ENCODE measurements around the gene CCDC172. TPM values are rescaled to one million over a fixed set of nuclear protein-coding genes. Genes with fewer than 3 reads are reported as not detected.

Gene CCDC172
- total and polyA plus RNA-seq, 2 experiments from 2014 or later, result not detected

DNA sequence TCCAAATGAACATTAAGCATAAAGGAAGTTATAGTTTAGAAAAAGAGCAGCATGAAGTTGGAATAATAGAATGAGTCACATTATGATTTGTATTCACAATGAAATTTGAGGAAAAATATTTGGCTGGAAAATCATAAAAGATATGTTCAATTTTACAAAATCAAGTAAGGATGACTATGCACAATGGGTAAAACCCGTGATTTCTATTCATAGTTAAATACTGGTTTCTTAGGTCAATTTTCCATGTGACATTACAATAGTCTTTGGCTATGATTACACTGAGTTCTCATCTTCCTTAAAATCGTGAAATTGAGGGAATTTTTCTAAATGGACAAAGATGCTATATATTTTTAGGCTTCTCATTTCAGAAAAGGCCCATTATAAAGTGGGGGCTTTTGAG is 17.4 kb upstream of the CCDC172 start:
- H3K27ac ChIP-seq, result no peak overlapping the region
- no peaks in the 10 kb centered on the region for H3F3A ChIP-seq (ENCODE audit: insufficient read depth)
- no peak overlapping the region for H3K9ac ChIP-seq
- H3K36me3 ChIP-seq (ENCODE audit: low read depth), result no peaks in the 10 kb centered on the region
- 20% methylated on average over 2 of the region's 2 CpGs for WGBS, 2 experiments (ENCODE audit: low coverage in 1 of 2, low lambda C conversion rate in 2 of 2, missing lambda C conversion rate in 2 of 2)
- no peak for TF ChIP-seq EZH2phosphoT487 (IDR thresholded peaks at IDR 0.05; ENCODE audit: insufficient read depth, low read depth)
- no peak for TF ChIP-seq EZH2 (IDR thresholded peaks at IDR 0.05; ENCODE audit: insufficient read depth, poor library complexity, severe bottlenecking)
- H3K4me2 ChIP-seq (ENCODE audit: unreplicated experiment), result no peak overlapping the region
- no peak overlapping the region for H2AFZ ChIP-seq
- H3K9me2 ChIP-seq (ENCODE audit: insufficient read depth), result no peaks in the 10 kb centered on the region
- H3K27me3 ChIP-seq (replicated peaks; ENCODE audit: insufficient read depth), result no peaks in the 10 kb centered on the region
- no peaks in the 10 kb centered on the region for H4K20me1 ChIP-seq (ENCODE audit: insufficient read depth)
- no peaks in the 10 kb centered on the region for H3K79me2 ChIP-seq (ENCODE audit: insufficient read depth)
- no peaks in the 10 kb centered on the region for H3K4me1 ChIP-seq (ENCODE audit: insufficient read depth)
- no peak for DNase-seq
- in situ Hi-C loops (cut with MboI), result no loop called here
- H3K9me3 ChIP-seq (ENCODE audit: low read depth), result no peaks in the 10 kb centered on the region
- no peak overlapping the region for H3K4me3 ChIP-seq

DNA sequence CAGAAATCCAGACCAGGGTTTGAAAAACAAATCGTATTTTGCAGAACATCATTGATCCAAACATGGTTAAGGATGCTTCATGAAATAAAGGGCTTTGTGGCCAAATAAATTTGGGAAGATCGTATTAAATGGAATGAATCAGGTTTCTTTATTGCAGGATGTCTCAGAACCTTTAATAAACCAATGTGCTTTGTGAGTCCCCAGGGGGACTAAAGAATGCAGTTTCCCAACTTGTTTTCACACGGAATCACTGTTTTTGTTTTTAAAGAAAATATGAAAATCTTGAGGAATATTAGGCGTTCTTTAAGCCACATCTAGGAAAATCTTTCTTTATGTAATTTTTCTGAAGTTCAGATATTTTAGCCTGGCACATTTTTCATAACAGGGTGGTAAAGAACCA is 16.8 kb upstream of the CCDC172 start:
- no peaks in the 10 kb centered on the region for H4K20me1 ChIP-seq (ENCODE audit: insufficient read depth)
- no peak overlapping the region for H3K4me3 ChIP-seq
- no peaks in the 10 kb centered on the region for H3K4me1 ChIP-seq (ENCODE audit: insufficient read depth)
- TF ChIP-seq EZH2 (IDR thresholded peaks at IDR 0.05; ENCODE audit: insufficient read depth, poor library complexity, severe bottlenecking), result no peak
- TF ChIP-seq EZH2phosphoT487 (IDR thresholded peaks at IDR 0.05; ENCODE audit: insufficient read depth, low read depth), result no peak
- no peaks in the 10 kb centered on the region for H3K9me3 ChIP-seq (ENCODE audit: low read depth)
- no peaks in the 10 kb centered on the region for H3K27me3 ChIP-seq (replicated peaks; ENCODE audit: insufficient read depth)
- WGBS, 2 experiments (ENCODE audit: low coverage in 1 of 2, low lambda C conversion rate in 2 of 2, missing lambda C conversion rate in 2 of 2), result 11 to 13% methylated on average over 4 of the region's 4 CpGs
- no peaks in the 10 kb centered on the region for H3F3A ChIP-seq (ENCODE audit: insufficient read depth)
- H2AFZ ChIP-seq, result no peak overlapping the region
- no peak overlapping the region for H3K4me2 ChIP-seq (ENCODE audit: unreplicated experiment)
- no peaks in the 10 kb centered on the region for H3K9me2 ChIP-seq (ENCODE audit: insufficient read depth)
- H3K27ac ChIP-seq, result no peak overlapping the region
- DNase-seq, result no peak
- H3K9ac ChIP-seq, result no peak overlapping the region
- H3K79me2 ChIP-seq (ENCODE audit: insufficient read depth), result no peaks in the 10 kb centered on the region
- no peaks in the 10 kb centered on the region for H3K36me3 ChIP-seq (ENCODE audit: low read depth)
- in situ Hi-C loops (cut with MboI), result no loop called here

DNA sequence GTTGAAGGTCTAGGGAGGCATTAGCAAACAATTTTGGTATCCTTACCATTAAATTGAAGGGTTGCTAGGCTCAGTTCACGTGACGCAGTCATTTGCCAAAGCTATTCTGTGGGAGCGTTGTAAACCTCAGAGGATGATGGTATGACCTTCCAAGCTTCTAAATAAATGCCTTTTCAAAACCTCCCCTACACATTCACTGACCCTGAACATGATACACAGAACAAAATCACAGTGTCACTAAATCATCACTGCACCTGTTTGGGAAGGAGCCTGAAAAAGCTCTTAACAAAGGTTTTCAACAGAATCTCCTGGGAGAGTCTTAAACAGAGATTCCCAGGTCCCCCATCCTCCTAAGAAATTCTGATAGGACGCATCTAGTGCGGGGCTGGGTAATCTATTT is 13.2 kb upstream of the CCDC172 start:
- WGBS, 2 experiments (ENCODE audit: low coverage in 1 of 2, low lambda C conversion rate in 2 of 2, missing lambda C conversion rate in 2 of 2), result 42 to 47% methylated on average over 5 of the region's 5 CpGs
- H3K4me1 ChIP-seq (ENCODE audit: insufficient read depth), result no peaks in the 10 kb centered on the region

DNA sequence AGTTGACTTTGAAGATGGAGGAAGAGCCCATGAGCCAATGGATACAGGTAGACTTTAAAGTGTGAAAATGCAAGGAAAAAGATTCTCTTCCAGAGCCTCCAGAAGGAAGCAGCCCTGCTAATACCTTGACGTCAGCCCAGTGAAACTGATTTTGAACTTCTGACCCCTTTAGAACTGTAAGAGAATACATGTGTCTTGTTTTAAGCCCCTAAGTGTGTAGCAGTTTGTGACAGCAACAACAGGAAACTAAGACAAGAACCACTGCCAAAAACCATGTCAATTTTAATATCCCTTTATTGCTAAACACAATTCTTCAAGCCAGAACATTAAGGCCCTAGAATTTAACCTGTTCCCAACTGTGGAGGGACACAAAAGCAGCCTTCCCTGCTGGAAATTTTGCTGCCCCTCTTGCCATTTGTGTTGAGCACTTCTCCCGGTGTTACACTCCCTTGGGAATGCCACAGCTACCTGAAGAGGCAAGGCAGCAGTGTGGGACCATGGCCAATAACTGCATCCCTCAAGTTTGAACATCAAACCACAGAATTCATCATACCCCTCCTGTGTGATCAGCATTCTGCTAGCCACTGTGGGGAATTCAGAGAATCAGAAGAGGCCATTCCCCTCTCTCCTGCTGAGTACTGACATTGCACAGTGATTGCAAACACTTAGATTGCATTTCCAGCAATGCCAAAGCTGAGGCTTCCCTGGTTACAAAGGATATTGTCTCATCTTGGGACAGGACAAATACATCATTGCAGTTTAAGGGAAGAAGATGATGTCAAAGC is 12.3 kb upstream of the CCDC172 start:
- Histone ChIP-seq H3K4me1 (ENCODE audit: insufficient read depth) (no peaks in the 10 kb centered on the region), H3K27me3 (replicated peaks; ENCODE audit: insufficient read depth) (no peaks in the 10 kb centered on the region), H3K79me2 (ENCODE audit: insufficient read depth) (no peaks in the 10 kb centered on the region), H3K9me3 (ENCODE audit: low read depth) (no peaks in the 10 kb centered on the region), H3K4me2 (ENCODE audit: unreplicated experiment) (no peak overlapping the region), H3K36me3 (ENCODE audit: low read depth) (no peaks in the 10 kb centered on the region), H3K9ac (no peak overlapping the region), H3F3A (ENCODE audit: insufficient read depth) (no peaks in the 10 kb centered on the region), H3K27ac (no peak overlapping the region), H3K4me3 (no peak overlapping the region), H4K20me1 (ENCODE audit: insufficient read depth) (no peaks in the 10 kb centered on the region), H2AFZ (no peak overlapping the region), H3K9me2 (ENCODE audit: insufficient read depth) (no peaks in the 10 kb centered on the region)
- 8 to 9% methylated on average over 2 of the region's 2 CpGs for WGBS, 2 experiments (ENCODE audit: low coverage in 1 of 2, low lambda C conversion rate in 2 of 2, missing lambda C conversion rate in 2 of 2)
- DNase-seq, result no peak
- TF ChIP-seq EZH2phosphoT487 (IDR thresholded peaks at IDR 0.05; ENCODE audit: insufficient read depth, low read depth) (no peak), EZH2 (IDR thresholded peaks at IDR 0.05; ENCODE audit: insufficient read depth, poor library complexity, severe bottlenecking) (no peak)
- in situ Hi-C loops (cut with MboI), result no loop called here

More for the DNA sequence above, 13.2 kb upstream of the CCDC172 start:
- DNase-seq, result no peak
- Histone ChIP-seq H3K36me3 (ENCODE audit: low read depth) (no peaks in the 10 kb centered on the region), H3K4me3 (no peak overlapping the region), H2AFZ (no peak overlapping the region), H3K27ac (no peak overlapping the region), H3K9me2 (ENCODE audit: insufficient read depth) (no peaks in the 10 kb centered on the region), H3K9ac (no peak overlapping the region), H3K9me3 (ENCODE audit: low read depth) (no peaks in the 10 kb centered on the region), H4K20me1 (ENCODE audit: insufficient read depth) (no peaks in the 10 kb centered on the region), H3K4me2 (ENCODE audit: unreplicated experiment) (no peak overlapping the region), H3K79me2 (ENCODE audit: insufficient read depth) (no peaks in the 10 kb centered on the region), H3F3A (ENCODE audit: insufficient read depth) (no peaks in the 10 kb centered on the region), H3K27me3 (replicated peaks; ENCODE audit: insufficient read depth) (no peaks in the 10 kb centered on the region)
- TF ChIP-seq EZH2 (IDR thresholded peaks at IDR 0.05; ENCODE audit: insufficient read depth, poor library complexity, severe bottlenecking) (no peak), EZH2phosphoT487 (IDR thresholded peaks at IDR 0.05; ENCODE audit: insufficient read depth, low read depth) (no peak)
- in situ Hi-C loops (cut with MboI), result no loop called here
